HEK293 (cell line): Measurements from ENCODE around the gene FAM163A.

Experiments used
- CTCF ChIA-PET: fragments of 350-600 bp; formaldehyde crosslinking; extraction: SDS; loops from one replicate; lab custom pipeline; 2021; ENCODE audit warnings: antibody characterized with exemption; lab: Yijun Ruan, JAX
- POLR2A ChIA-PET: fragments of 300-600 bp; formaldehyde crosslinking; extraction: SDS; loops from one replicate; lab custom pipeline; 2020; ENCODE audit warnings: antibody characterized with exemption, inconsistent platforms; lab: Yijun Ruan, JAX
- H3K27ac ChIP-seq: fragments of 200-500 bp; sonication (Bioruptor generic); 2 replicates; pipeline ENCODE4 v1.5.1; 2014; ENCODE audit warnings: low read depth, low read length, control low read depth, inconsistent platforms; ENCODE audit errors: extremely low read depth
- H3K36me3 ChIP-seq, 2 experiments: fragments of 200-500 bp in 1 of 2; sonication (Bioruptor generic) in 1 of 2; 1 replicate in 1 of 2; 2 replicates in 1 of 2; pipeline ENCODE4 v1.5.1; 2014 to 2017; ENCODE audit warnings: inconsistent platforms in 2 of 2, low read length in 2 of 2; ENCODE audit not compliant: control insufficient read depth in 2 of 2, insufficient read depth in 1 of 2
- H3K4me1 ChIP-seq: fragments of 200-500 bp; sonication (Bioruptor generic); 2 replicates; pipeline ENCODE4 v1.5.1; 2014; ENCODE audit warnings: mild to moderate bottlenecking, low read length, inconsistent platforms; ENCODE audit not compliant: control insufficient read depth, insufficient read depth
- H3K4me3 ChIP-seq: 2 replicates; pipeline ENCODE4 v1.5.1; 2011; ENCODE audit warnings: low read depth, mild to moderate bottlenecking, control low read depth, low read length, moderate library complexity
- H3K9me3 ChIP-seq: fragments of 200-500 bp; sonication (Bioruptor generic); 2 replicates; pipeline ENCODE4 v1.5.1; 2014; ENCODE audit warnings: low read depth, low read length, inconsistent platforms; ENCODE audit not compliant: control insufficient read depth, insufficient read depth
- AEBP2 ChIP-seq: fragments of 450-650 bp; formaldehyde crosslinking; IDR thresholded peaks from 2 replicates; pipeline ENCODE4 v1.5.1; 2016; ENCODE audit warnings: missing biosample characterization, missing genetic modification characterization, borderline replicate concordance
- ELK4 ChIP-seq: IDR thresholded peaks from 2 replicates; pipeline ENCODE4 v1.6.1; 2011; ENCODE audit warnings: mild to moderate bottlenecking, low read depth, low read length, borderline replicate concordance
- INSM2 ChIP-seq: fragments of 450-650 bp; formaldehyde crosslinking; IDR thresholded peaks from 2 replicates; pipeline ENCODE4 v1.5.1; 2016; ENCODE audit warnings: missing biosample characterization, missing genetic modification characterization
- KLF17 ChIP-seq: fragments of 450-650 bp; formaldehyde crosslinking; IDR thresholded peaks from 2 replicates; pipeline ENCODE4 v1.5.1; 2016; ENCODE audit warnings: missing biosample characterization, missing genetic modification characterization
- PATZ1 ChIP-seq: fragments of 450-650 bp; formaldehyde crosslinking; IDR thresholded peaks from 2 replicates; pipeline ENCODE4 v1.5.1; 2016; ENCODE audit warnings: missing biosample characterization, missing genetic modification characterization
- PRDM6 ChIP-seq: fragments of 450-650 bp; formaldehyde crosslinking; IDR thresholded peaks from 2 replicates; pipeline ENCODE4 v1.5.1; 2017; ENCODE audit warnings: missing biosample characterization, missing genetic modification characterization
- REPIN1 ChIP-seq: fragments of 450-650 bp; formaldehyde crosslinking; IDR thresholded peaks from 2 replicates; pipeline ENCODE4 v1.5.1; 2017; ENCODE audit warnings: missing biosample characterization, missing genetic modification characterization, low read depth
- ZBTB1 ChIP-seq: fragments of 450-650 bp; formaldehyde crosslinking; IDR thresholded peaks from 2 replicates; pipeline ENCODE4 v1.5.1; 2016; ENCODE audit warnings: missing biosample characterization, missing genetic modification characterization
- ZFP41 ChIP-seq: fragments of 450-650 bp; formaldehyde crosslinking; IDR thresholded peaks from 2 replicates; pipeline ENCODE4 v1.5.1; 2016; ENCODE audit warnings: missing biosample characterization, missing genetic modification characterization, borderline replicate concordance
- ZNF114 ChIP-seq: fragments of 450-650 bp; formaldehyde crosslinking; IDR thresholded peaks from 2 replicates; pipeline ENCODE4 v1.5.0; 2017; ENCODE audit warnings: missing biosample characterization, missing genetic modification characterization
- ZNF132 ChIP-seq: fragments of 450-650 bp; formaldehyde crosslinking; IDR thresholded peaks from 2 replicates; pipeline ENCODE4 v1.5.1; 2017; ENCODE audit warnings: missing biosample characterization, missing genetic modification characterization, borderline replicate concordance
- ZNF157 ChIP-seq: fragments of 450-650 bp; formaldehyde crosslinking; IDR thresholded peaks from 2 replicates; pipeline ENCODE4 v1.5.1; 2016; ENCODE audit warnings: missing biosample characterization, missing genetic modification characterization
- ZNF248 ChIP-seq: fragments of 450-650 bp; formaldehyde crosslinking; IDR thresholded peaks from 2 replicates; pipeline ENCODE4 v1.5.1; 2017; ENCODE audit warnings: missing biosample characterization, missing genetic modification characterization
- ZNF350 ChIP-seq: fragments of 450-650 bp; formaldehyde crosslinking; IDR thresholded peaks from 2 replicates; pipeline ENCODE4 v1.5.0; 2017; ENCODE audit warnings: missing biosample characterization, mild to moderate bottlenecking, missing genetic modification characterization
- ZNF404 ChIP-seq: fragments of 450-650 bp; formaldehyde crosslinking; IDR thresholded peaks from 2 replicates; pipeline ENCODE4 v1.5.1; 2017; ENCODE audit warnings: missing biosample characterization, missing genetic modification characterization
- ZNF529 ChIP-seq: fragments of 450-650 bp; formaldehyde crosslinking; IDR thresholded peaks from 2 replicates; pipeline ENCODE4 v1.5.1; 2017; ENCODE audit warnings: missing genetic modification characterization, missing biosample characterization; ENCODE audit not compliant: insufficient replicate concordance
- ZNF530 ChIP-seq: fragments of 450-650 bp; formaldehyde crosslinking; IDR thresholded peaks from 2 replicates; pipeline ENCODE4 v1.5.1; 2016; ENCODE audit warnings: low read depth, missing biosample characterization, missing genetic modification characterization
- ZNF600 ChIP-seq: fragments of 450-650 bp; formaldehyde crosslinking; IDR thresholded peaks from 2 replicates; pipeline ENCODE4 v1.5.1; 2016; ENCODE audit warnings: missing biosample characterization, missing genetic modification characterization
- ZNF76 ChIP-seq: fragments of 450-650 bp; formaldehyde crosslinking; IDR thresholded peaks from 2 replicates; pipeline ENCODE4; 2016; ENCODE audit warnings: low read depth, missing biosample characterization, missing genetic modification characterization, borderline replicate concordance
- ZNF776 ChIP-seq: fragments of 450-650 bp; formaldehyde crosslinking; IDR thresholded peaks from 2 replicates; pipeline ENCODE4 v1.5.0; 2017; ENCODE audit warnings: missing biosample characterization, missing genetic modification characterization, borderline replicate concordance
- ZSCAN18 ChIP-seq: fragments of 450-650 bp; formaldehyde crosslinking; IDR thresholded peaks from 2 replicates; pipeline ENCODE4 v1.5.1; 2016; ENCODE audit warnings: missing biosample characterization, missing genetic modification characterization
- ZSCAN23 ChIP-seq: fragments of 450-650 bp; formaldehyde crosslinking; IDR thresholded peaks from 2 replicates; pipeline ENCODE4 v1.5.1; 2016; ENCODE audit warnings: missing biosample characterization, missing genetic modification characterization
- ZSCAN30 ChIP-seq: fragments of 450-650 bp; IDR thresholded peaks from 2 replicates; pipeline ENCODE4 v1.5.1; 2018; ENCODE audit warnings: missing biosample characterization, mild to moderate bottlenecking, missing genetic modification characterization, moderate library complexity

FAM163A gene

GRCh38 chr1:179816196-179816960 is 73.3 kb downstream of the FAM163A start:
- Histone ChIP-seq H3K4me1 (no peaks in the 10 kb centered on the region; the same call in 1 of the 2 replicates), H3K27ac (no peak overlapping the region), H3K9me3 (no peaks in the 10 kb centered on the region), H3K4me3 (no peak overlapping the region), H3K36me3 (no peaks in the 10 kb centered on the region)
- no peak for TF ChIP-seq ZNF157 (tag by site-specific recombination)
- TF ChIP-seq ZNF600 (tag by site-specific recombination) = no peak
- TF ChIP-seq ZFP41 = no peak
- no peak for TF ChIP-seq ZSCAN30
- TF ChIP-seq ZNF404 = no peak
- no peak for TF ChIP-seq ZNF76 (tag by site-specific recombination)
- no peak for TF ChIP-seq ZNF776 (tag by site-specific recombination)
- no peak for TF ChIP-seq AEBP2 (tag by site-specific recombination)
- TF ChIP-seq ZNF350 (tag by site-specific recombination) = no peak
- TF ChIP-seq PRDM6 (tag by site-specific recombination) = no peak
- no peak for TF ChIP-seq ZNF529 (tag by site-specific recombination)
- no peak for TF ChIP-seq ZNF530
- no peak for TF ChIP-seq ZNF248 (tag by site-specific recombination)
- ChIA-PET POLR2A (no interaction called here), CTCF (interaction anchor here (1.0 to 8.2 kb wide), 8 partner anchors 55 to 401 kb away, joined by 3 to 345 read pairs (median 14); no protein-coding TSS in a partner anchor)

- no peaks in the 10 kb centered on the region; the same call in 1 of the 2 replicates for H3K4me1 ChIP-seq
- no peaks in the 10 kb centered on the region for H3K9me3 ChIP-seq
- H3K36me3 ChIP-seq = no peaks in the 10 kb centered on the region
- CTCF ChIA-PET = interaction anchor here (0.6 to 3.1 kb wide), 6 partner anchors 8 to 364 kb away, joined by 3 to 16 read pairs (median 3); no protein-coding TSS in a partner anchor
- H3K27ac ChIP-seq = no peak overlapping the region
- POLR2A ChIA-PET = no interaction called here
- no peak overlapping the region for H3K4me3 ChIP-seq
- no peak for TF ChIP-seq ZBTB1 (tag by site-specific recombination)
- no peak for TF ChIP-seq INSM2 (tag by site-specific recombination)
- TF ChIP-seq ZNF114 (tag by site-specific recombination) = no peak
- TF ChIP-seq ZNF530 = no peak
- no peak for TF ChIP-seq REPIN1 (tag by site-specific recombination)
- TF ChIP-seq KLF17 = no peak
- TF ChIP-seq ELK4 = no peak
- TF ChIP-seq PATZ1 (tag by site-specific recombination) = no peak
- TF ChIP-seq ZSCAN23 (tag by site-specific recombination) = no peak
- no peak for TF ChIP-seq ZNF132 (tag by site-specific recombination)
- no peak for TF ChIP-seq ZSCAN18 (tag by site-specific recombination)
Measured at GRCh38 chr1:179817056-179817455, 74.0 kb downstream of the FAM163A start.
